SU-DHL-6 (cell line): ENCODE data around the gene CLHC1.

ENCODE experiments used
- H2AFZ ChIP-seq: fragments of 200-600 bp; sonication (generic); 2 replicates; pipeline ENCODE4 v1.6.1; 2014; ENCODE audit warnings: low read depth, mild to moderate bottlenecking, moderate library complexity, mixed read lengths, antibody characterized with exemption, low read length; ENCODE audit not compliant: severe bottlenecking
- H3F3A ChIP-seq: fragments of 200-600 bp; shearing (Covaris generic); 2 replicates; pipeline ENCODE4 v1.6.0; 2016; ENCODE audit warnings: antibody characterized with exemption, mild to moderate bottlenecking; ENCODE audit not compliant: insufficient read depth
- H3K27ac ChIP-seq: fragments of 200-600 bp; sonication (generic); 2 replicates; pipeline ENCODE4 v1.5.1; 2016; ENCODE audit warnings: low read depth, mild to moderate bottlenecking, low read length, moderate library complexity, mixed read lengths
- H3K27me3 ChIP-seq: fragments of 200-600 bp; sonication (generic), shearing (Covaris generic); 2 replicates; pipeline ENCODE4 v1.6.0; 2014; ENCODE audit warnings: mild to moderate bottlenecking, low read length
- H3K36me3 ChIP-seq: fragments of 200-600 bp; sonication (generic); 2 replicates; pipeline ENCODE4 v1.6.1; 2014; ENCODE audit warnings: mild to moderate bottlenecking, low read length, mixed read lengths
- H3K4me2 ChIP-seq: fragments of 300-600, 200-600 bp; shearing (Covaris generic), sonication (generic); 2 replicates; pipeline ENCODE4 v1.6.0; 2014; ENCODE audit warnings: low read length, low read depth, mild to moderate bottlenecking; ENCODE audit not compliant: poor library complexity, severe bottlenecking
- H3K4me3 ChIP-seq: fragments of 200-600 bp; sonication (generic); 2 replicates; pipeline ENCODE4 v1.5.1; 2014; ENCODE audit warnings: antibody characterized with exemption, low read length, mild to moderate bottlenecking, mixed read lengths; ENCODE audit not compliant: insufficient read depth, poor library complexity, severe bottlenecking
- H3K79me2 ChIP-seq: fragments of 200-600 bp; sonication (generic); 2 replicates; pipeline ENCODE4 v1.6.1; 2014; ENCODE audit warnings: mild to moderate bottlenecking, low read length, moderate library complexity; ENCODE audit not compliant: insufficient read depth
- H3K9ac ChIP-seq: fragments of 200-600 bp; sonication (generic); 2 replicates; pipeline ENCODE4 v1.7.0; 2014; ENCODE audit warnings: mild to moderate bottlenecking, low read length
- H3K9me2 ChIP-seq: fragments of 200-600 bp; sonication (generic); replicated peaks from 2 replicates; pipeline ENCODE4 v1.6.1; 2014; ENCODE audit warnings: low read length; ENCODE audit not compliant: insufficient read depth
- H3K9me3 ChIP-seq: fragments of 200-600 bp; sonication (generic); 2 replicates; pipeline ENCODE4 v1.6.1; 2014; ENCODE audit warnings: low read length, mixed read lengths; ENCODE audit not compliant: insufficient read depth
- H4K20me1 ChIP-seq: fragments of 200-600 bp; sonication (generic); 2 replicates; pipeline ENCODE4 v1.6.1; 2014; ENCODE audit warnings: low read depth, mild to moderate bottlenecking, antibody characterized with exemption, low read length, moderate library complexity, mixed read lengths
- CTCF ChIP-seq: fragments of 200-600 bp; sonication (generic); IDR thresholded peaks from one replicate; pipeline ENCODE4 v1.5.1; 2017; ENCODE audit warnings: antibody characterized with exemption, mild to moderate bottlenecking, low read length, moderate library complexity; ENCODE audit not compliant: insufficient read depth, poor library complexity, severe bottlenecking
- EZH2phosphoT487 ChIP-seq: fragments of 200-600 bp; sonication (generic), shearing (Covaris generic); conservative IDR thresholded peaks from 2 replicates; pipeline ENCODE4 v1.6.1; 2018; ENCODE audit warnings: mild to moderate bottlenecking, antibody characterized with exemption, low read length, moderate library complexity, mixed read lengths

CLHC1 gene

GRCh38 chr2:55173438-55174054 lies 58.5 kb downstream of the CLHC1 start:
- Histone ChIP-seq H3K4me3 (no peak overlapping the region), H3K9me3 (no peaks in the 10 kb centered on the region), H3K79me2 (no peaks in the 10 kb centered on the region), H3K36me3 (no peaks in the 10 kb centered on the region), H4K20me1 (no peaks in the 10 kb centered on the region), H3K27me3 (no peaks in the 10 kb centered on the region), H3K4me2 (no peak overlapping the region), H3K9ac (no peak overlapping the region), H3K9me2 (no peaks in the 10 kb centered on the region), H3K27ac (no peak overlapping the region), H2AFZ (no peak overlapping the region), H3F3A (no peaks in the 10 kb centered on the region; the same call in 1 of the 2 replicates)
- no peak for TF ChIP-seq CTCF
- TF ChIP-seq EZH2phosphoT487: no peak

GRCh38 chr2:55169915-55170314 lies 62.2 kb downstream of the CLHC1 start:
- Histone ChIP-seq H3K27me3 (no peaks in the 10 kb centered on the region), H3K4me2 (no peak overlapping the region), H3K27ac (no peak overlapping the region), H3K79me2 (no peaks in the 10 kb centered on the region), H2AFZ (no peak overlapping the region), H3K9me3 (no peaks in the 10 kb centered on the region), H3K9me2 (no peaks in the 10 kb centered on the region), H3K36me3 (no peaks in the 10 kb centered on the region), H4K20me1 (no peaks in the 10 kb centered on the region), H3K9ac (no peak overlapping the region), H3F3A (no peaks in the 10 kb centered on the region; the same call in 1 of the 2 replicates), H3K4me3 (no peak overlapping the region)
- TF ChIP-seq CTCF (no peak), EZH2phosphoT487 (no peak)

- Histone ChIP-seq H3F3A (no peaks in the 10 kb centered on the region; the same call in 1 of the 2 replicates), H2AFZ (no peak overlapping the region), H3K9me2 (no peaks in the 10 kb centered on the region), H3K79me2 (no peaks in the 10 kb centered on the region), H3K36me3 (no peaks in the 10 kb centered on the region), H4K20me1 (no peaks in the 10 kb centered on the region), H3K27me3 (no peaks in the 10 kb centered on the region), H3K9ac (no peak overlapping the region), H3K4me2 (no peak overlapping the region), H3K27ac (no peak overlapping the region), H3K4me3 (no peak overlapping the region), H3K9me3 (no peaks in the 10 kb centered on the region)
- TF ChIP-seq CTCF (no peak), EZH2phosphoT487 (no peak)
Observed at GRCh38 chr2:55169359-55169758, 62.7 kb downstream of the CLHC1 start.
